ENCODE results near the gene RAB11FIP4.

GRCh38 chr17:31364012-31364411, 27.5 kb upstream of the RAB11FIP4 start:
- TF ChIP-seq EZH2 (IDR thresholded peaks at IDR 0.05) (no peak), POLR2AphosphoS5 (IDR thresholded peaks at IDR 0.05; ENCODE audit: borderline replicate concordance, low read depth, low read length) (no peak)

Measured in SK-N-MC (cell line).